ENCODE measurements around the gene STAM.

GRCh38 chr10:17659365-17659764 is 15.4 kb downstream of the STAM start:
- TF ChIP-seq REST (IDR thresholded peaks at IDR 0.05; ENCODE audit: insufficient read depth in 1 of 2, low read depth in 2 of 2, low read length in 2 of 2) = no peak
- TF ChIP-seq POLR2AphosphoS5 (IDR thresholded peaks at IDR 0.05; ENCODE audit: low read depth, low read length) = no peak
- TF ChIP-seq TAF1 (IDR thresholded peaks at IDR 0.05; ENCODE audit: borderline replicate concordance, insufficient read depth, low read length) = no peak
- TF ChIP-seq SIN3A (IDR thresholded peaks at IDR 0.05; ENCODE audit: borderline replicate concordance, insufficient read depth, low read length) = no peak
- TF ChIP-seq FOXP2 (optimal IDR thresholded peaks at IDR 0.05; ENCODE audit: borderline replicate concordance, extremely low read depth, extremely low read length, insufficient read depth) = no peak

All from PFSK-1 (cell line).